Stimulated activated CD4-positive, alpha-beta T cell treated with anti-CD3 and anti-CD28 coated beads, Interleukin-4, amount 100 ng/mL, for 48 hours (primary cell): Measurements from ENCODE around the gene ARSA.

Experiments used
- DNase-seq, 2 donors: peaks; one replicate each; pipeline ENCODE4 v3.0.0-alpha.2; 2020; ENCODE audit warnings: low read depth in 2 of 2

ARSA gene

GRCh38 chr22:50579752-50580151 is 48.2 kb downstream of the ARSA start:
- no peak for DNase-seq

GRCh38 chr22:50578776-50579310 is 49.1 kb downstream of the ARSA start:
- DNase-seq: no peak

GRCh38 chr22:50577987-50578775 is 49.8 kb downstream of the ARSA start, which contains the start of gene CPT1B:
Gene CPT1B, minus strand, starts transcription at chr22:50578427. Its CDS starts 512 bp downstream, at chr22:50577915.
- DNase-seq: no peak

GRCh38 chr22:50577697-50577986 is 50.3 kb downstream of the ARSA start:
- DNase-seq: no peak

- DNase-seq: no peak
Observed at GRCh38 chr22:50576806-50577696, 50.9 kb downstream of the ARSA start.

GRCh38 chr22:50576070-50576469 is 51.9 kb downstream of the ARSA start:
- no peak for DNase-seq

- DNase-seq: no peak
Observed at GRCh38 chr22:50575426-50575941, 52.5 kb downstream of the ARSA start.
